GM12878 (cell line): ENCODE measurements around the gene MYBL2. TPM values are rescaled to one million over a fixed set of nuclear protein-coding genes. Genes with fewer than 3 reads are reported as not detected.

Experiments used
- ATAC-seq: fragments of 200-7000 bp; cut with Tn5 transposase; 3 replicates; pipeline ENCODE4 v1.9.1; 2020; ENCODE audit warnings: mild to moderate bottlenecking, moderate library complexity
- BruUV-seq: library from RNA; stranded (reverse); fragments of 400-500 nt; replicated peaks from 2 replicates; lab custom pipeline; 2021; lab: Mats Ljungman, UMichigan
- CTCF ChIA-PET: fragments of 300-600 bp; sonication (Branson Sonifier 250); formaldehyde crosslinking; extraction: SDS; loops from one replicate; lab custom pipeline; 2021; ENCODE audit warnings: inconsistent platforms; lab: Yijun Ruan, JAX
- POLR2A ChIA-PET: fragments of 350-600 bp; formaldehyde crosslinking; extraction: SDS; loops from one replicate; lab custom pipeline; 2021; ENCODE audit warnings: inconsistent platforms; lab: Charles Lee
- RAD21 ChIA-PET: fragments of 300-600 bp; sonication (Branson Sonifier 250); formaldehyde crosslinking; loops from one replicate; lab custom pipeline; 2023; ENCODE audit warnings: antibody characterized with exemption; ENCODE audit not compliant: unreplicated experiment; lab: Charles Lee
- SMC1A ChIA-PET: fragments of 300-600 bp; sonication (Branson Sonifier 250); formaldehyde crosslinking; loops from one replicate; lab custom pipeline; 2023; ENCODE audit not compliant: unreplicated experiment, uncharacterized antibody; lab: Charles Lee
- DNase-seq: peaks from one replicate; pipeline ENCODE4 v3.0.0-alpha.2; 2011; ENCODE audit warnings: low read depth, low spot score
- FAIRE-seq: peaks from 3 replicates; lab custom pipeline; 2011; peaks lifted over from hg19 to GRCh38; lab: Jason Lieb, UNC
- H2AFZ ChIP-seq: 2 replicates; pipeline ENCODE4 v1.6.0; 2011; ENCODE audit warnings: low read depth, low read length, control low read depth; ENCODE audit not compliant: control insufficient read depth
- H3K27ac ChIP-seq: 2 replicates; pipeline ENCODE4 v1.5.1; 2011; ENCODE audit warnings: control low read depth; ENCODE audit not compliant: control insufficient read depth, insufficient read depth
- H3K27me3 ChIP-seq, 2 experiments: replicated peaks in 1 of 2; 2 replicates each; pipeline versions ENCODE4 v1.6.0 to v1.6.1; 2011; ENCODE audit warnings: low read length in 1 of 2; ENCODE audit not compliant: control insufficient read depth in 2 of 2, insufficient read depth in 2 of 2
- H3K36me3 ChIP-seq, 2 experiments: 2 replicates each; pipeline ENCODE4 v1.5.1; 2011; ENCODE audit warnings: low read length in 1 of 2; ENCODE audit not compliant: control insufficient read depth in 2 of 2, insufficient read depth in 2 of 2
- H3K4me1 ChIP-seq: 2 replicates; pipeline ENCODE4 v1.6.1; 2011; ENCODE audit warnings: mild to moderate bottlenecking, low read length, moderate library complexity, mixed read lengths; ENCODE audit not compliant: control insufficient read depth, insufficient read depth
- H3K4me2 ChIP-seq: 2 replicates; pipeline ENCODE4 v1.6.0; 2011; ENCODE audit warnings: control low read depth; ENCODE audit not compliant: control insufficient read depth, insufficient read depth
- H3K4me3 ChIP-seq: fragments of 200-600 bp; sonication (generic); 2 replicates; pipeline ENCODE4 v1.5.1; 2016
- H3K79me2 ChIP-seq: 2 replicates; pipeline ENCODE4 v1.6.0; 2011; ENCODE audit warnings: low read length; ENCODE audit not compliant: control insufficient read depth, insufficient read depth
- H3K9ac ChIP-seq: 2 replicates; pipeline ENCODE4 v1.8.0; 2011; ENCODE audit warnings: low read length, control low read depth, mixed read lengths; ENCODE audit not compliant: control insufficient read depth, insufficient read depth
- H3K9me3 ChIP-seq: replicated peaks from 3 replicates; pipeline ENCODE4 v1.5.1; 2011; ENCODE audit warnings: mild to moderate bottlenecking, low read length; ENCODE audit not compliant: control insufficient read depth, insufficient read depth
- H4K20me1 ChIP-seq: 2 replicates; pipeline ENCODE4 v1.6.0; 2011; ENCODE audit not compliant: control insufficient read depth, insufficient read depth
- ASH2L ChIP-seq: fragments of 300-600, 200-600 bp; sonication (generic); IDR thresholded peaks from 2 replicates; pipeline ENCODE4 v1.6.1; 2017; ENCODE audit warnings: low read depth, mild to moderate bottlenecking, borderline replicate concordance
- CTCF ChIP-seq, 3 experiments: IDR thresholded peaks in 2 of 3; conservative IDR thresholded peaks in 1 of 3; 2 replicates each; pipeline ENCODE4 v1.5.1; 2011; ENCODE audit warnings: low read depth in 3 of 3, low read length in 3 of 3, mild to moderate bottlenecking in 3 of 3, control low read depth in 2 of 3, moderate library complexity in 2 of 3, inconsistent platforms in 1 of 3, mixed read lengths in 1 of 3; ENCODE audit not compliant: control insufficient read depth in 2 of 3, insufficient read depth in 1 of 3; ENCODE audit errors: extremely low read depth in 1 of 3
- DPF2 ChIP-seq: fragments of 450-650 bp; IDR thresholded peaks from 2 replicates; pipeline ENCODE4 v1.6.1; 2017; ENCODE audit warnings: mild to moderate bottlenecking
- IRF3 ChIP-seq: fragments of 450-650 bp; IDR thresholded peaks from 2 replicates; pipeline ENCODE4 v1.6.1; 2014; ENCODE audit warnings: mild to moderate bottlenecking
- JUNB ChIP-seq: IDR thresholded peaks from 2 replicates; pipeline ENCODE4 v1.6.1; 2016; ENCODE audit warnings: antibody characterized with exemption, mild to moderate bottlenecking
- KDM1A ChIP-seq: fragments of 200-600 bp; sonication (generic); IDR thresholded peaks from 2 replicates; pipeline ENCODE4 v1.6.1; 2016; ENCODE audit warnings: borderline replicate concordance
- KLF5 ChIP-seq: fragments of 450-650 bp; IDR thresholded peaks from 2 replicates; pipeline ENCODE4 v1.6.1; 2014; ENCODE audit warnings: mild to moderate bottlenecking; ENCODE audit not compliant: partially characterized antibody
- NR2C2 ChIP-seq: IDR thresholded peaks from 2 replicates; pipeline ENCODE4 v1.6.1; 2011; ENCODE audit warnings: borderline replicate concordance, low read depth; ENCODE audit not compliant: control insufficient read depth, insufficient read length
- PAX5 ChIP-seq: IDR thresholded peaks from 2 replicates; pipeline ENCODE4 v1.6.1; 2011; ENCODE audit warnings: low read depth, low read length, borderline replicate concordance
- PKNOX1 ChIP-seq: fragments of 450-650 bp; IDR thresholded peaks from 2 replicates; pipeline ENCODE4 v1.6.1; 2016; ENCODE audit warnings: mild to moderate bottlenecking
- PRDM15 ChIP-seq: fragments of 450-650 bp; formaldehyde crosslinking; IDR thresholded peaks from 2 replicates; pipeline ENCODE4 v1.4.0; 2020; ENCODE audit warnings: mild to moderate bottlenecking, moderate library complexity
- RBBP5 ChIP-seq: fragments of 200-600 bp; sonication (generic); conservative IDR thresholded peaks from 2 replicates; pipeline ENCODE4 v1.6.1; 2016
- STAT1 ChIP-seq: fragments of 450-650 bp; conservative IDR thresholded peaks from 2 replicates; pipeline ENCODE4 v1.6.1; 2014; ENCODE audit warnings: antibody characterized with exemption, mild to moderate bottlenecking
- YY1 ChIP-seq: IDR thresholded peaks from 2 replicates; pipeline ENCODE4 v1.6.1; 2011; ENCODE audit warnings: low read depth, mild to moderate bottlenecking, low read length
- WGBS: methylation state at CpG from one replicate; pipeline ENCODE4 v1.1.6; 2016; ENCODE audit warnings: low lambda C conversion rate; ENCODE audit not compliant: insufficient replicate concordance, insufficient coverage; ENCODE audit errors: missing lambda C conversion rate; 5-methylcytosine and 5-hydroxymethylcytosine counted together
- in situ Hi-C: fragments of 300-500 bp; cut with MboI; formaldehyde crosslinking; loops from 9 replicates; pipeline ENCODE4 v1.14.3; 2018; ENCODE audit warnings: mixed read lengths
- intact Hi-C: fragments of 100-400 bp; cut with micrococcal nuclease; formaldehyde crosslinking; loops from one replicate; pipeline ENCODE4 v1.14.2; 2022; ENCODE audit not compliant: unreplicated experiment
- polyA plus RNA-seq, 11 experiments: library from polyadenylated mRNA; depleted of rRNA in 4 of 11; unstranded in 6 of 11; stranded (reverse) in 5 of 11; fragments of >200 nt; fragmentation: Nextera tagmentation in 4 of 11; fragmentation: Illumina TruSeq in 1 of 11; extraction: Ambion mirVana in 4 of 11; extraction: Trizol in 1 of 11; gene quantifications; 1 replicate in 1 of 11; 2 replicates in 10 of 11; pipeline versions ENCODE4 v1.2.1 to v1.2.3, GENCODE V29; 2011 to 2016; ENCODE audit warnings: inconsistent platforms in 2 of 11, missing spikeins in 2 of 11, low read depth in 1 of 11
- total RNA-seq, 4 experiments: library from RNA; depleted of rRNA in 3 of 4; stranded (reverse); fragments of >200 nt in 3 of 4; fragmentation: Illumina TruSeq in 1 of 4; extraction: Trizol in 1 of 4; gene quantifications; 2 replicates each; pipeline versions ENCODE4 v1.2.1 to v1.2.3, GENCODE V29; 2013 to 2021

MYBL2 gene
- total and polyA plus RNA-seq, 10 of the 15 experiments (the other 5 are each of a cell fraction or from before 2014, with no cell fraction given): 4.5 to 213 (median 74.2) TPM

DNA sequence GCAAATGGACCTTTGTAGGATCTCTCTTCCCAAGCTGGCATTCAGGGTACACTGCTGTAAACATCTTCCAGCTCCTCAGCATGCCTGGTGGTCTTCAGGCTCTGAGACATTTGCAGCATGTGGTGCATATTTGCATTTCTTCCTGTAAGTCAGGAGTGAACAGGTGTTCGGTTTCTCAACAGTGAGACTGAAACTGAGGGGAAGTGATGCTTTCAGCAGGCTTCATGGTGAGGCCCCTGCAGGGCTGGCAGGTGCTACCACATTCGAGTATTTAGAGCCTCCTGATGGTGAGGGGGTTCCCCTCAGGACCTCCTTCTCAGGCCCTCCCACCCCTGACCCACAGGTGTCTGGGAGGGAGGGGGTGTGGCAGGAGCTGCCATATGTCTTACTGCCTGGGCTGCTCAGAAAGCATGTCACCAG is 15.1 kb downstream of the MYBL2 start (continued):
- TF ChIP-seq PKNOX1 (no peak), IRF3 (no peak), PAX5 (peak; percentile 73; the same call in 1 of the 2 replicates), NR2C2 (no peak), KLF5 (no peak)

DNA sequence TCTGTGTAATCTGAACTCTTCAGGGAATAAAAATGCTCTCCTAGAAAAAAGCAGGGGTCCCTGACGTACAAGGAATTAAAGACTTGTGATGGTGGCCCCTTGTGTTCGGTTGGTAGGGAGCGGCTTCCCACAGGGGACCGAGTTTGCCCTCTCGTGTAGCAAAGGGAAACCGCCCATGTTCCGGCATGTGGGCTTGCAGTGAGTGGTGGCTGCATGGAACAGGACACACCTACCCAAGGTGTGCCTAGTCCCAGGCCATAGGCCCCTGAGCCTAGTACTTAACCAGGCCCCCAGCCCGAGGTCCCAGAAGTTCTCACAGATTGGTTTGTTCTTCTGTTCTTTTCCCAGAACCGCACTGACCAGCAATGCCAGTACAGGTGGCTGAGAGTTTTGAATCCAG is 15.5 kb downstream of the MYBL2 start:
- no TSS peak for BruUV-seq
- peak; percentile 38 for ATAC-seq
- ChIA-PET RAD21 (interaction anchor here (1.3 to 2.0 kb wide), 4 partner anchors 10 to 145 kb away, joined by 3 to 7 read pairs (median 5); no protein-coding TSS in a partner anchor), CTCF (interaction anchor here (1.4 to 4.5 kb wide), 3 partner anchors 10 to 111 kb away, joined by 4 to 32 read pairs (median 5); no protein-coding TSS in a partner anchor), SMC1A (no interaction called here), POLR2A (no interaction called here)
- Histone ChIP-seq H3K9ac (peak overlapping the region; percentile 5), H3K4me2 (peak overlapping the region; percentile 90), H3K79me2 (peaks cover 17% of the 10 kb centered on the region), H3K27me3 (no peaks in the 10 kb centered on the region), H3K36me3 (peaks cover 8 to 10% of the 10 kb centered on the region in 2 experiments; a peak in 3 of 4 replicates), H3K27ac (peak overlapping the region; percentile 89), H3K4me1 (peaks cover 32% of the 10 kb centered on the region), H4K20me1 (no peaks in the 10 kb centered on the region), H3K4me3 (peak overlapping the region; percentile 41; the same call in 1 of the 2 replicates), H2AFZ (peak overlapping the region; percentile 66), H3K9me3 (no peaks in the 10 kb centered on the region)
- DNase-seq: no peak
- in situ Hi-C loops (no loop called here), intact Hi-C loops (loop anchor here (5.0 kb wide), 2 partner anchors 225 to 400 kb away; partner anchors contain the start of gene SRSF6)
- WGBS: 23% methylated on average over 9 of the region's 9 CpGs
- no peak for FAIRE-seq
- no peak for TF ChIP-seq ASH2L
- TF ChIP-seq YY1: 0 out of 2 replicates have a peak, but pooled peaks have one; percentile 3
- no peak for TF ChIP-seq PRDM15 (CRISPR knock-in tag)
- no peak for TF ChIP-seq DPF2
- 0 out of 2 replicates have a peak, but pooled peaks have one; percentile 51 for TF ChIP-seq STAT1
- TF ChIP-seq JUNB: peak; percentile 5; the same call in 1 of the 2 replicates
- no peak for TF ChIP-seq RBBP5
- no peak for TF ChIP-seq CTCF (IDR thresholded peaks at IDR 0.05 in 2 of 3, conservative IDR thresholded peaks at IDR 0.05 in 1 of 3; ENCODE audit: control insufficient read depth in 2 of 3, extremely low read depth in 1 of 3, insufficient read depth in 1 of 3, low read depth in 3 of 3, low read length in 3 of 3)
- TF ChIP-seq KDM1A: no peak
